ENCODE data around the gene PGAP1. TPM values are rescaled to one million over a fixed set of nuclear protein-coding genes. Genes with fewer than 3 reads are reported as not detected.

PGAP1 gene
- total and polyA plus RNA-seq, 7 donors = 0.57 to 5.2 (median 2.2) TPM

DNA sequence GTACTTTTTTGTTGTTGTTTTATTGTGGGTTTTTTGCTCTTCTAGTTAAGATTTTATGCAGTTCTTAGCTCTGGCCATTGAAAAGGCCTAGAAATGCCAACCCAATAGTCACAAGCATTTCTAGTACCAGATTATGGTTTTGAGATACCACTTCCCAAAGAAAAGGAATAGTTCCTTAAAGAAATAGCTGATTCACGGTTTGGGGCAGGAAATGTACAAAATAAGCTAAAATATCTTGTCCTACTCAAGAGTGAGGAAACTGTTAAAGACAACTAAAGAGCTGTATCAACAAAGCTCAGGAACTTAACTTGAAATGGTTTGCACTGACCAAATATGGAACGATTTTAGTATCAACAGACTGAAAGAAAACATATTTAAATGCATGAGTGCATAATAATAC, 35.4 kb downstream of the PGAP1 start:
- Histone ChIP-seq H3K9me3 (no peaks in the 10 kb centered on the region), H3K27ac (no peak overlapping the region), H3K36me3 (ENCODE audit: insufficient read depth in 1 of 2, low read depth in 1 of 2) (peaks cover 0 to 42% of the 10 kb centered on the region in 2 donors), H3K4me3 (no peak overlapping the region), H3K27me3 (ENCODE audit: insufficient read depth in 3 of 3, low read length in 2 of 3) (no peaks in the 10 kb centered on the region), H3K4me1 (no peaks in the 10 kb centered on the region)
- no peak for ATAC-seq
- intact Hi-C loops (cut with DNase I) = no loop called here
- TF ChIP-seq, protein P1, sequence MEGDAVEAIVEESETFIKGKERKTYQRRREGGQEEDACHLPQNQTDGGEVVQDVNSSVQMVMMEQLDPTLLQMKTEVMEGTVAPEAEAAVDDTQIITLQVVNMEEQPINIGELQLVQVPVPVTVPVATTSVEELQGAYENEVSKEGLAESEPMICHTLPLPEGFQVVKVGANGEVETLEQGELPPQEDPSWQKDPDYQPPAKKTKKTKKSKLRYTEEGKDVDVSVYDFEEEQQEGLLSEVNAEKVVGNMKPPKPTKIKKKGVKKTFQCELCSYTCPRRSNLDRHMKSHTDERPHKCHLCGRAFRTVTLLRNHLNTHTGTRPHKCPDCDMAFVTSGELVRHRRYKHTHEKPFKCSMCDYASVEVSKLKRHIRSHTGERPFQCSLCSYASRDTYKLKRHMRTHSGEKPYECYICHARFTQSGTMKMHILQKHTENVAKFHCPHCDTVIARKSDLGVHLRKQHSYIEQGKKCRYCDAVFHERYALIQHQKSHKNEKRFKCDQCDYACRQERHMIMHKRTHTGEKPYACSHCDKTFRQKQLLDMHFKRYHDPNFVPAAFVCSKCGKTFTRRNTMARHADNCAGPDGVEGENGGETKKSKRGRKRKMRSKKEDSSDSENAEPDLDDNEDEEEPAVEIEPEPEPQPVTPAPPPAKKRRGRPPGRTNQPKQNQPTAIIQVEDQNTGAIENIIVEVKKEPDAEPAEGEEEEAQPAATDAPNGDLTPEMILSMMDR (IDR thresholded peaks at IDR 0.05) = no peak
- DNase-seq = no peak
- 88 to 90% (median 90%) methylated on average over 2 of the region's 2 CpGs for WGBS, 3 donors

DNA sequence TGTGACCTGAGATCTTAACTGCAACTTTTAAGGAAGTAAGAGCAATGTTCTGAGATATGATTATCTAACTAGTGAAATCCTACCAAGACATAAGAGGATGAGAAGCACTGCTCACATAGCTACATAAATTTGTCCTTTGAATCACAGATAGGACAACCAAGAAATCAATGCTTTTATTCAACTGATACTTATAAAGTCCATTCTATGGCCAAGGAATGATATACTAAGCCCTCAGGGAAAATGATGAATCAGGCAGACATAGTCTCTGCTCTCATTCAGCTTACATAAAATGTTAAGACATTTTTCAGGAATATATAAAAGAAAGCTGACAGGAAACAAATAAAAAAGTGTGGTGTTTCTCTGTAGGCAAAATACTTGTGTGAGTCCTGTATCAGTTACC, 39.1 kb downstream of the PGAP1 start:
- ATAC-seq (no peak), DNase-seq (no peak)
- Histone ChIP-seq H3K27me3 (ENCODE audit: insufficient read depth in 3 of 3, low read length in 2 of 3) (no peaks in the 10 kb centered on the region), H3K4me1 (no peaks in the 10 kb centered on the region), H3K36me3 (ENCODE audit: insufficient read depth in 1 of 2, low read depth in 1 of 2) (peaks cover 0 to 42% of the 10 kb centered on the region in 2 donors), H3K27ac (no peak overlapping the region), H3K9me3 (no peaks in the 10 kb centered on the region), H3K4me3 (no peak overlapping the region)
- TF ChIP-seq, protein P1 (IDR thresholded peaks at IDR 0.05) = no peak
- intact Hi-C loops (cut with DNase I) = no loop called here

DNA sequence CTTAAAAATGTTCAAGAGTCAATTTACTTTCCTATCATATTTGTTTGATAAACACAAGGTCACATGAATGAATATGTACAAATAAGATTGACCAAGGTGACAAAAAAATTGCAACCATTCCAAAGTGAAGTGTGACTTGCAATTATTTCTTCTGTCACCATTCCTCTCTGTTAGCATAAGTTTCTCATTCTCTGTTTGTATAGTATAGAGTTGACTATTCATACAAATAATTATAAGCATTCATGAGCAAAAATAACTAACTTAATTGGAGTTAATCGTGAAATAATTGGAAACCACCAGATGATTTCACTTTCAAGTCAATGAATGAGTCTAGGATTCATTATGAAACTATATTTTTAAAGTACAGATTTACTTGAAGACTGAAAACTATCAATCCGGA, 42.1 kb downstream of the PGAP1 start:
- intact Hi-C loops (cut with DNase I) = no loop called here
- Histone ChIP-seq H3K4me3 (no peak overlapping the region), H3K9me3 (no peaks in the 10 kb centered on the region), H3K27ac (no peak overlapping the region), H3K4me1 (no peaks in the 10 kb centered on the region), H3K27me3 (ENCODE audit: insufficient read depth in 3 of 3, low read length in 2 of 3) (no peaks in the 10 kb centered on the region), H3K36me3 (ENCODE audit: insufficient read depth in 1 of 2, low read depth in 1 of 2) (peaks cover 0 to 31% of the 10 kb centered on the region in 2 donors)
- no peak for DNase-seq
- 92 to 95% (median 94%) methylated on average over 2 of the region's 2 CpGs for WGBS, 3 donors
- TF ChIP-seq, protein P1 (IDR thresholded peaks at IDR 0.05) = no peak
- ATAC-seq = no peak

DNA sequence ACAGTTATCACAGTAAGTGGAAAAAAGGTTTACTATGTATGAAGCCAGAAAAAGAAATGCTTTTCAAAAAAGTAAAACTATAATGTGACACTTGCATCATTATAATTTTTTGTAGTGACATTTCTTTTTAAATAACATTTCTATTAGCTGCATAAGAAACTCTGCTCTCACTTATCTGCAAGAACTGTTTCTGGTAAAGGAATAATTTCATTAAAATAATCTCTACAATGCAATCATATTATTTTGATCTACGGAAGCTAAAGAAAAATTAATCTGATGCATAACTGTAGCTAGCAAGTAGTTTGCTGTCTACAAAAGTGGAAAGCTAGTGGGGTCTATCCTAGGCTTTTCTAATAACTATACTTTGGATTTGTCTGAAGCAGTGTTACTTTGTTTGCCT, 50.1 kb downstream of the PGAP1 start:
- TF ChIP-seq, protein P1 (IDR thresholded peaks at IDR 0.05) = no peak
- no peaks in the 10 kb centered on the region for H3K27me3 ChIP-seq (ENCODE audit: insufficient read depth in 3 of 3, low read length in 2 of 3)
- H3K9me3 ChIP-seq = no peaks in the 10 kb centered on the region
- no peak overlapping the region for H3K27ac ChIP-seq
- ATAC-seq (no peak), DNase-seq (no peak)
- no peak overlapping the region for H3K4me3 ChIP-seq
- peaks cover 0 to 65% of the 10 kb centered on the region in 2 donors for H3K36me3 ChIP-seq (ENCODE audit: insufficient read depth in 1 of 2, low read depth in 1 of 2)
- intact Hi-C loops (cut with DNase I) = no loop called here
- H3K4me1 ChIP-seq = no peaks in the 10 kb centered on the region
- WGBS, 3 donors = 92 to 100% (median 95%) methylated on average over 1 of the region's 1 CpG

DNA sequence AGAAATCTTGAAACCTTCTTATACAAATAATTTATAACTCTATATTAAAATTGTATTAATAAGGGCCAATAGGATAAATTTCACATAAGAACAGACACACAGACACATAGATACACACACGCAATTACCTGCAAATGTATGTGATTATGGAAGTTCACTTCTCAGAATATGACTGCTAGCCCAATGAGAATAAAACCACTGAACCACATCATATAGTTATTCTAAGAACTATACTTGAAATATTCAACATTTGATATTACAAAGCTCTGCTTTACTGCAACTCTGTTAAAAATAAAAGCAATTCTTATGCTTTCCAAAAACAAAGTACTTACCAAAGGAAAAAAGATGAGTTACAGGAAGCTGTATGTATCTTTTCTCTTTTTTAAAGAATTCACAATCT, 51.1 kb downstream of the PGAP1 start:
- H3K27ac ChIP-seq = no peak overlapping the region
- DNase-seq = no peak
- TF ChIP-seq, protein P1 (IDR thresholded peaks at IDR 0.05) = no peak
- H3K36me3 ChIP-seq (ENCODE audit: insufficient read depth in 1 of 2, low read depth in 1 of 2) = peaks cover 0 to 72% of the 10 kb centered on the region in 2 donors
- no peaks in the 10 kb centered on the region for H3K4me1 ChIP-seq
- H3K4me3 ChIP-seq = no peak overlapping the region
- intact Hi-C loops (cut with DNase I) = no loop called here
- WGBS, 3 donors = 93 to 100% (median 97%) methylated on average over 1 of the region's 1 CpG
- H3K27me3 ChIP-seq (ENCODE audit: insufficient read depth in 3 of 3, low read length in 2 of 3) = no peaks in the 10 kb centered on the region
- no peaks in the 10 kb centered on the region for H3K9me3 ChIP-seq
- no peak for ATAC-seq

Data from psoas muscle (tissue), 8 donors.